GM23338 (cell line): ENCODE measurements around the gene CIB4.

Experiments
- CTCF ChIP-seq, 2 experiments: fragments of 200-600 bp in 1 of 2; sonication (generic) in 1 of 2; conservative IDR thresholded peaks; 2 replicates each; pipeline versions ENCODE4 v1.5.1 to v1.6.1; 2016 to 2017; ENCODE audit warnings: antibody characterized with exemption in 2 of 2, low read depth in 2 of 2, mild to moderate bottlenecking in 2 of 2, moderate library complexity in 1 of 2
- EZH2 ChIP-seq: fragments of 200-600 bp; sonication (generic); IDR thresholded peaks from one replicate; pipeline ENCODE4 v1.8.0; 2017; ENCODE audit warnings: antibody characterized with exemption, mild to moderate bottlenecking, low read depth; ENCODE audit not compliant: unreplicated experiment
- POLR2AphosphoS5 ChIP-seq: IDR thresholded peaks from 2 replicates; pipeline ENCODE4 v1.6.1; 2016; ENCODE audit warnings: antibody characterized with exemption, low read depth

- TF ChIP-seq CTCF (conservative IDR thresholded peaks at IDR 0.05; ENCODE audit: low read depth in 2 of 2), result no peak
- TF ChIP-seq EZH2, result no peak
- no peak for TF ChIP-seq POLR2AphosphoS5
Observed at GRCh38 chr2:26626606-26627005, 14.6 kb downstream of the CIB4 start.
